Gastrocnemius medialis (tissue), 4 donors: ENCODE results near the gene PLA2G6.

ENCODE experiments used
- CTCF ChIP-seq, 5 experiments: fragments of 450-650 bp in 3 of 5; fragments of 200-600 bp in 2 of 5; sonication (generic) in 2 of 5; IDR thresholded peaks in 4 of 5; conservative IDR thresholded peaks in 1 of 5; 1 replicate in 4 of 5; 2 replicates in 1 of 5; pipeline ENCODE4 v1.5.1; 2016 to 2019; ENCODE audit warnings: antibody characterized with exemption in 5 of 5, mild to moderate bottlenecking in 3 of 5, moderate library complexity in 3 of 5
- POLR2A ChIP-seq, 2 donors: fragments of 450-650 bp; IDR thresholded peaks; one replicate each; pipeline ENCODE4 v1.6.1; 2017; ENCODE audit warnings: antibody characterized with exemption in 2 of 2, mild to moderate bottlenecking in 2 of 2, moderate library complexity in 2 of 2

GRCh38 chr22:38164551-38164918 lies 17.1 kb downstream of the PLA2G6 start:
- TF ChIP-seq CTCF (IDR thresholded peaks at IDR 0.05 in 4 of 5, conservative IDR thresholded peaks at IDR 0.05 in 1 of 5) = no peak
- no peak for TF ChIP-seq POLR2A (IDR thresholded peaks at IDR 0.05)
